NB4 (cell line): Measurements from ENCODE around the gene SCD5.

Experiments
- DNase-seq: peaks from one replicate; pipeline ENCODE4 v3.0.0; 2010; ENCODE audit warnings: low read depth
- H3K4me3 ChIP-seq: one replicate; pipeline ENCODE4 v1.5.1; 2011; ENCODE audit warnings: mild to moderate bottlenecking, low read depth, low read length, moderate library complexity
- MYC ChIP-seq: IDR thresholded peaks from 2 replicates; pipeline ENCODE4 v1.6.1; 2011; ENCODE audit warnings: low read depth, low read length
- POLR2A ChIP-seq: IDR thresholded peaks from 2 replicates; pipeline ENCODE4 v1.6.1; 2011; ENCODE audit warnings: mild to moderate bottlenecking; ENCODE audit not compliant: insufficient read length; ENCODE audit errors: extremely low read depth
- TF ChIP-seq, protein P1 (sequence below): IDR thresholded peaks from one replicate; pipeline ENCODE4 v1.5.1; 2012; ENCODE audit warnings: low read depth, low read length
- TF ChIP-seq, protein P2 (sequence below): IDR thresholded peaks from 2 replicates; pipeline ENCODE4 v1.6.1; 2011; ENCODE audit warnings: low read depth, low read length

SCD5 gene

DNA sequence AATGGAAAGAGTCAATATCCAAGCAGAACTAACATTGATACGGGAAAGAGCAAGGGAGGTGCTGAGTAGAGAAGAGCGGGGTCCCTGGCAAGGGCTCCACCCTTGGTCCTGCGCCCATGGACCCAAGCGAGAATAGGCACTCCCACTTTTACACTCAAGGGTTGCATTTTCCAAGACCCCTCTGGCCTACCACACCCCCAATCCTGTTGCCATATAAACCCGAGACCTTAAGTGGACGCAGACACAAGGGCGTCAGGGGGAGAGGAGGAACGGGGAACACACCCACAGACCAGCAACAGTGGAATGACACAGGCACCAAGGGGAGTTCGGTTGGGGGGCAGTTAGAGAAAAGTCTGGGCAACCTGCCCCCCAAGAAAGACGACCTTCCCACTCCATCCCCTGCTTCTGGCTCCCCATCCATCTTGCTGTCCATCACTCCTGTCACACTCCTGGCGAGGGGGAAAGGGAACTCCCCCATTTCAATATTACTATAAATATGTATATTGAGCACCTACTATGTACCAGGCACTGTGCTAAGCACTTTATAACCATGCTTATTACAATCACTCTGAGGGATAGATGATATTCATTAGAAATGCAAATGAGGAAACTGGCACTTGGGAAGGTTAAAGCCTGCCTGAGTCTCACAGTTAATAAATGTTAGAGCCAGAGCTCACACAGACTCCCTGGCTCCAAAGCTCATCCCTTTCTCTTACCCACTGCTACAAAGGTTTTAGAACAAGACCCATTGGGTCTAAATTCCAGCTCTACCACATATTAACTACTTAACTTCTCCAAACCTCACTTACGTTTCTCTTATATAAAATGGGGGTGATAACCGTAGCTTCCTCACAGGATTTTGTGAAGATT lies 51.7 kb downstream of the SCD5 start:
- TF ChIP-seq, protein P1, sequence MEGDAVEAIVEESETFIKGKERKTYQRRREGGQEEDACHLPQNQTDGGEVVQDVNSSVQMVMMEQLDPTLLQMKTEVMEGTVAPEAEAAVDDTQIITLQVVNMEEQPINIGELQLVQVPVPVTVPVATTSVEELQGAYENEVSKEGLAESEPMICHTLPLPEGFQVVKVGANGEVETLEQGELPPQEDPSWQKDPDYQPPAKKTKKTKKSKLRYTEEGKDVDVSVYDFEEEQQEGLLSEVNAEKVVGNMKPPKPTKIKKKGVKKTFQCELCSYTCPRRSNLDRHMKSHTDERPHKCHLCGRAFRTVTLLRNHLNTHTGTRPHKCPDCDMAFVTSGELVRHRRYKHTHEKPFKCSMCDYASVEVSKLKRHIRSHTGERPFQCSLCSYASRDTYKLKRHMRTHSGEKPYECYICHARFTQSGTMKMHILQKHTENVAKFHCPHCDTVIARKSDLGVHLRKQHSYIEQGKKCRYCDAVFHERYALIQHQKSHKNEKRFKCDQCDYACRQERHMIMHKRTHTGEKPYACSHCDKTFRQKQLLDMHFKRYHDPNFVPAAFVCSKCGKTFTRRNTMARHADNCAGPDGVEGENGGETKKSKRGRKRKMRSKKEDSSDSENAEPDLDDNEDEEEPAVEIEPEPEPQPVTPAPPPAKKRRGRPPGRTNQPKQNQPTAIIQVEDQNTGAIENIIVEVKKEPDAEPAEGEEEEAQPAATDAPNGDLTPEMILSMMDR = no peak
- no peak overlapping the region for H3K4me3 ChIP-seq
- no peak for DNase-seq

DNA sequence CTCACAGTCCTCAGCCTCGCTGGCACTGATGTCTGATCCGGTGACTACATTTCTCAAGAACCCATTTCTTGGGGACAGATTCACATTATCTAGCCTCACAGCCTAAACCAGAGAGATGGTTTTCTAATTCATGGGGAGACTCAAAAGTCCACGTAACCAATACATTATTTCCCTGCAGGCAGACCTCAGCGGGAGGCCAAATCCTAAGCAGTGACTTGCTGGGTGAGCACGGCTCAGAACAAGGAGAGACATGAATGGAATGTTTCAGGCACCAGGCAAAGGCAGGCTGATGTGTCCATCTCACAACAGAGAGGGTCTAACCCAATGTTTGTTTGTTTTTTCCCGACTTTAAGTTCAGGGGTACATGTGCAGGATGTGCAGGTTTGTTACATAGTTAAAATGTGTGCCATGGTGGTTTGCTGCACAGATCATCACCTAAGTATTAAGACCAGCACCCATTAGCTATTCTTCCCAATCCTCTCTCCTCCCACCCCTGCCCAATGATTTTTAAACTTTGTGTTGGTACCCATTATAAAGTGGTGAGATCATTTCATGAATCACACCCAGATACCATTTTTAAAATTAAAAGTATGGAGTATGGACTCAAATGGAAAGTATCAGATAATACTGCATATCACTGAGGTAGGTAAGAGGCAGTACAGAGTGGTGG lies 53.3 kb downstream of the SCD5 start:
- TF ChIP-seq MYC = no peak
- no peak for TF ChIP-seq POLR2A
- TF ChIP-seq, protein P1 = no peak
- TF ChIP-seq, protein P2, sequence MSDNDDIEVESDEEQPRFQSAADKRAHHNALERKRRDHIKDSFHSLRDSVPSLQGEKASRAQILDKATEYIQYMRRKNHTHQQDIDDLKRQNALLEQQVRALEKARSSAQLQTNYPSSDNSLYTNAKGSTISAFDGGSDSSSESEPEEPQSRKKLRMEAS = no peak
- no peak for DNase-seq
- no peak overlapping the region for H3K4me3 ChIP-seq

DNA sequence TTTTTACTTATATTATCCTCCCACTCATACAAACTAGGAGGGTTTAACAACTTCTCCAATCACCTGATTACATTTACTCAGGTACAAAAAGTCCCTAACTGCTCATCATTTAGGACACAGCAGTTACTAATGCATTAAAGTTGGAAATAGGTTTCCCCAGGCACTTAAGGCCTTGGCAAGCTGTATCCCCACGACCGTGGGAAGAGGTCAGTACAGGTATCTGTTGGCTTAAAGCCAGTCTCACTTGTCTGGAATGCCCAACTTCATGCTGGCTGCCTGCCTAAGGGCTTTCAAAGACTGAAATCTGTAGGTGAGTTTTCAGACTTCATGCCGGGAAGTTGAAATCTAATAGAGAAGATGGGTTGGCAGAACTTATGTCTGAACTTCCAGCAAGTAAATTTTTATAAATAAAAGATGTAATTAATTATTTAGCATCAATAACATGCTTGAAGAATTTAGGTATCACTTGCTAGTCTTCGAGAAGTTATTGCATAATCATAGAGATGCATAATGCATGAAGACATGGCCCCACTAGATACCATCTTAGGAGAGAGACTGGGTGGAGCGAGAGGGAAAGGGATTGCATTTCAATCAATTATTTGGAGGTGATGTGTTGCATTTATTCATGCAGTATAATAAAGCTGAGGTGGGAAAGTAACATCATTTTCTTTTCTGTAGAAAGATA lies 54.2 kb downstream of the SCD5 start:
- no peak for DNase-seq
- TF ChIP-seq, protein P2 = no peak
- TF ChIP-seq MYC (no peak), POLR2A (no peak)
- TF ChIP-seq, protein P1 = no peak
- H3K4me3 ChIP-seq = no peak overlapping the region

DNA sequence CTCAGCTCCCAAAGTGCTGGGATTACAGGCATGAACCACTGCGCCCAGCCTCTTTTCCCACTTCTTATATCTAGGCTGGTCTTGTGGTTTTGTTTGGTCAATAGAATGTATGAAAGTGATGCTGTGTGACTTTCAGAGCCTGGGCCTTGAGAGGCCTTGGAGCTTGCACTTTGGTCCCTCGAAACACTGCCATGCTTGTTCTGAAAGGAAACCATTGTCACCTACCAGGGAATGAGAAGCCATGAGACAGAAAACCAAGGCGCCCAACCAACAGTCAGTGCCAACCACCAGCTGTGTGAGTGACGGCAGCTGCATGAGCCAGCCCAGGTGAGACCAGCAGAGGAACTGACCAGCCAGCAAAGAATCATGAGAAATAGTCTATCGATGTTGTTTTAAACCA lies 57.4 kb downstream of the SCD5 start:
- TF ChIP-seq, protein P2 = no peak
- TF ChIP-seq POLR2A = no peak
- no peak for TF ChIP-seq MYC
- TF ChIP-seq, protein P1 = no peak
- no peak for DNase-seq
- no peak overlapping the region for H3K4me3 ChIP-seq

DNA sequence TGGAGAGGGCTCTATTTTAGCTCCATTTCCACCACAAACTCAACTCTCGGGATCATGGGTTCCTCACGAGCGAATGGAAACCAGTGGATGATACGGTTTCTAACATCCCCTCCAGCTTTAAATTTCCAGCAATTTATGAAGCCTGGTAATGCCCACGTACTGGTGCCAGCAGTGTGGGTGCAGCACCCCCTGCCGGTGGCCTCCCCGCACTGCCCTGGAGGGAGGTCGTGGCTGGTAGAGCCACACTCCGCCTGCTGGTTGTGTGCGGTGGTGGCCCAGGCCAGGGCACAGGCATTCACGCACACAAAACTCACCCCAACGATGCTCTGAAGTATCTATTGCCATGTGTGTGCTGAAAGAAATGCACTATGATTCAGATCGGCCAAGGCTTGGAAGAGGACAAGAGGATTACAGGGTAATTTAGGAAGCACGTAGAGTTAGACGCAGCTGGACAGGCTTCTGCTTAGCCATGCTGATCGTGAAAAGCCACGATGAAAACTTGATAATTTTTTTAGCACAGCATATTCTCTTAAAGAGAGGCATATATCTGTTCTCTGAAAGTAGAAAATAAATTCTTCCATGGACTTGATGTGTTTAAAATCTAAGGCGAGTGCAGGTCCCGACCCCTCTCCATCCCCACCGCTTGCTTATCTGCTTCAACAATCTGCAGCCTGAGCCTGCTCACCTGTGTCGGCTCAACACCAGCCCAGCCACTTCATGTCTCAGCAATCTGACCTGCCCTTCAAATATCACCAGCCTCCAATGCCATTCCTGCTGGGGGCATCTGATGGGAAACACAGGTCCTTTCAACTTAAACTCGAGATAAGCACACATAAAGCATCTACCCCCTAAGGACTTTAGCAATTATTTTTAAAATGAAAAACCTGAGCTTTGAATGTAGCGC lies 59.1 kb downstream of the SCD5 start:
- TF ChIP-seq, protein P2 = no peak
- TF ChIP-seq, protein P1 = peak; percentile 99
- TF ChIP-seq POLR2A = no peak
- no peak overlapping the region for H3K4me3 ChIP-seq
- peak; percentile 80 for DNase-seq
